H1 (cell line): Measurements from ENCODE around the gene UBXN4. TPM values are rescaled to one million over a fixed set of nuclear protein-coding genes. Genes with fewer than 3 reads are reported as not detected.

Source experiments
- CTCF ChIA-PET: fragments of 300-600 bp; sonication (Branson Sonifier 250); formaldehyde crosslinking; loops from one replicate; lab custom pipeline; 2021; ENCODE audit not compliant: partially characterized antibody; lab: Charles Lee
- POLR2A ChIA-PET: fragments of 300-600 bp; sonication (Branson Sonifier 250); formaldehyde crosslinking; loops from one replicate; lab custom pipeline; 2021; ENCODE audit warnings: inconsistent platforms; ENCODE audit not compliant: partially characterized antibody; lab: Charles Lee
- DNase-seq, 2 experiments: peaks; one replicate each; pipeline versions ENCODE4 v3.0.0 to v3.0.0-alpha.2; 2010 to 2022; ENCODE audit warnings: low spot score in 2 of 2, low read depth in 1 of 2, mixed read lengths in 1 of 2
- FAIRE-seq: peaks from 2 replicates; lab custom pipeline; 2011; peaks lifted over from hg19 to GRCh38; lab: Jason Lieb, UNC
- H2AFZ ChIP-seq: 2 replicates; pipeline ENCODE4 v1.8.1; 2012; ENCODE audit warnings: low read length, inconsistent platforms
- H2AK5ac ChIP-seq: 2 replicates; pipeline ENCODE4 v1.6.1; 2013; ENCODE audit warnings: low read depth, low read length
- H2BK120ac ChIP-seq: replicated peaks from 2 replicates; pipeline ENCODE3; 2013; ENCODE audit warnings: low read depth, low read length, inconsistent platforms
- H2BK12ac ChIP-seq: 2 replicates; pipeline ENCODE4 v1.6.1; 2013; ENCODE audit warnings: low read depth, low read length
- H2BK15ac ChIP-seq: 2 replicates; pipeline ENCODE4 v1.6.1; 2013; ENCODE audit warnings: low read length
- H2BK20ac ChIP-seq: 2 replicates; pipeline ENCODE4 v1.6.1; 2013; ENCODE audit warnings: low read length
- H2BK5ac ChIP-seq: 2 replicates; pipeline ENCODE4 v1.6.1; 2013; ENCODE audit warnings: low read depth, low read length
- H3K14ac ChIP-seq: 2 replicates; pipeline ENCODE4 v1.6.1; 2013; ENCODE audit warnings: inconsistent platforms; ENCODE audit not compliant: insufficient read length
- H3K18ac ChIP-seq: 2 replicates; pipeline ENCODE4 v1.6.1; 2013; ENCODE audit warnings: low read length; ENCODE audit errors: extremely low read depth
- H3K23ac ChIP-seq: 2 replicates; pipeline ENCODE4 v1.6.1; 2013; ENCODE audit warnings: inconsistent platforms; ENCODE audit not compliant: insufficient read length
- H3K23me2 ChIP-seq: 2 replicates; pipeline ENCODE4 v1.6.1; 2013; ENCODE audit warnings: low read depth, low read length
- H3K27ac ChIP-seq: 2 replicates; pipeline ENCODE4 v1.6.1; 2011; ENCODE audit warnings: low read depth, low read length, inconsistent platforms
- H3K27me3 ChIP-seq, 4 experiments: replicated peaks in 1 of 4; 1 replicate in 1 of 4; 2 replicates in 3 of 4; pipeline versions ENCODE4 v1.6.1 to v1.8.1; 2011 to 2013; ENCODE audit warnings: low read length in 3 of 4, mild to moderate bottlenecking in 3 of 4, inconsistent platforms in 2 of 4, mixed read lengths in 2 of 4, moderate library complexity in 1 of 4; ENCODE audit not compliant: control insufficient read depth in 3 of 4, insufficient read depth in 3 of 4; ENCODE audit errors: extremely low read depth in 1 of 4
- H3K36me3 ChIP-seq, 4 experiments: 2 replicates each; pipeline versions ENCODE4 v1.6.1 to v1.8.1; 2011 to 2013; ENCODE audit warnings: mild to moderate bottlenecking in 4 of 4, low read length in 3 of 4, moderate library complexity in 2 of 4, control low read depth in 1 of 4, inconsistent platforms in 1 of 4; ENCODE audit not compliant: insufficient read depth in 4 of 4, control insufficient read depth in 2 of 4
- H3K4ac ChIP-seq: replicated peaks from 2 replicates; pipeline ENCODE3; 2013; ENCODE audit warnings: low read length, low read depth, mixed read lengths, inconsistent platforms; ENCODE audit not compliant: insufficient read length
- H3K4me1 ChIP-seq, 4 experiments: replicated peaks in 1 of 4; 1 replicate in 1 of 4; 2 replicates in 3 of 4; pipeline versions ENCODE4 v1.6.1 to v1.8.1; 2011 to 2013; ENCODE audit warnings: low read length in 3 of 4, inconsistent platforms in 2 of 4, mixed read lengths in 1 of 4; ENCODE audit not compliant: insufficient read depth in 4 of 4, control insufficient read depth in 3 of 4
- H3K4me2 ChIP-seq, 2 experiments: 2 replicates each; pipeline versions ENCODE4 v1.6.1 to v1.8.1; 2011 to 2013; ENCODE audit warnings: low read depth in 2 of 2, low read length in 2 of 2, control low read depth in 1 of 2, inconsistent platforms in 1 of 2, mild to moderate bottlenecking in 1 of 2; ENCODE audit not compliant: insufficient read depth in 1 of 2
- H3K4me3 ChIP-seq, 4 experiments: fragments of 200-600, 300-600 bp in 1 of 4; sonication (generic), shearing (Covaris generic), sonication (Bioruptor Twin) in 1 of 4; 2 replicates each; pipeline versions ENCODE4 v1.5.1 to v1.8.1; 2011 to 2016; ENCODE audit warnings: low read length in 4 of 4, low read depth in 3 of 4, control low read depth in 2 of 4, inconsistent platforms in 2 of 4, mild to moderate bottlenecking in 2 of 4, mixed read lengths in 1 of 4, moderate library complexity in 1 of 4; ENCODE audit not compliant: insufficient read depth in 2 of 4; ENCODE audit errors: extremely low read depth in 1 of 4
- H3K56ac ChIP-seq: replicated peaks from 2 replicates; pipeline ENCODE3; 2013; ENCODE audit warnings: low read depth, mild to moderate bottlenecking, mixed read lengths, low read length, inconsistent platforms; ENCODE audit not compliant: insufficient read length
- H3K79me1 ChIP-seq: 2 replicates; pipeline ENCODE4 v1.6.1; 2013; ENCODE audit warnings: low read depth, low read length, control low read depth
- H3K79me2 ChIP-seq, 2 experiments: 2 replicates each; pipeline versions ENCODE4 v1.6.1 to v1.8.1; 2012 to 2013; ENCODE audit warnings: low read length in 2 of 2, mild to moderate bottlenecking in 2 of 2, inconsistent platforms in 1 of 2; ENCODE audit not compliant: insufficient read depth in 2 of 2, control insufficient read depth in 1 of 2
- H3K9ac ChIP-seq, 4 experiments: replicated peaks in 1 of 4; 1 replicate in 1 of 4; 2 replicates in 3 of 4; pipeline versions ENCODE4 v1.6.1 to v1.8.1; 2011 to 2013; ENCODE audit warnings: low read depth in 3 of 4, low read length in 3 of 4, control low read depth in 2 of 4, mild to moderate bottlenecking in 2 of 4, moderate library complexity in 2 of 4, inconsistent platforms in 1 of 4; ENCODE audit errors: extremely low read depth in 1 of 4
- H3K9me3 ChIP-seq, 2 experiments: 2 replicates each; pipeline versions ENCODE4 v1.6.1 to v1.8.1; 2012 to 2013; ENCODE audit warnings: mild to moderate bottlenecking in 2 of 2, moderate library complexity in 2 of 2, control low read depth in 1 of 2, inconsistent platforms in 1 of 2, low read depth in 1 of 2, low read length in 1 of 2, mixed read lengths in 1 of 2; ENCODE audit not compliant: insufficient read depth in 2 of 2
- H4K20me1 ChIP-seq, 2 experiments: replicated peaks in 1 of 2; 2 replicates each; pipeline versions ENCODE3 to v1.8.1; 2011 to 2013; ENCODE audit warnings: inconsistent platforms in 2 of 2, low read length in 2 of 2, mild to moderate bottlenecking in 1 of 2; ENCODE audit not compliant: insufficient read depth in 2 of 2, control insufficient read depth in 1 of 2
- H4K5ac ChIP-seq: 2 replicates; pipeline ENCODE4 v1.6.1; 2013; ENCODE audit warnings: low read length, low read depth, mixed read lengths, inconsistent platforms; ENCODE audit not compliant: insufficient read length
- H4K8ac ChIP-seq: 2 replicates; pipeline ENCODE4 v1.8.0; 2013; ENCODE audit warnings: mild to moderate bottlenecking, moderate library complexity, low read length, inconsistent platforms; ENCODE audit not compliant: insufficient read depth; ENCODE audit errors: extremely low read depth
- H4K91ac ChIP-seq: replicated peaks from 2 replicates; pipeline ENCODE3; 2013; ENCODE audit warnings: low read length, mixed read lengths, inconsistent platforms; ENCODE audit not compliant: insufficient read length
- ATF3 ChIP-seq: IDR thresholded peaks from 2 replicates; pipeline ENCODE4 v1.6.1; 2011; ENCODE audit warnings: low read depth, mild to moderate bottlenecking, low read length; ENCODE audit not compliant: insufficient read depth
- BRCA1 ChIP-seq: IDR thresholded peaks from 2 replicates; pipeline ENCODE4 v1.6.1; 2012; ENCODE audit warnings: low read depth, low read length, improper control_type of control experiment
- CBX5 ChIP-seq: fragments of 300-800, 300-1000 bp; sonication (generic); IDR thresholded peaks from 2 replicates; pipeline ENCODE4 v1.7.1; 2016; ENCODE audit warnings: antibody characterized with exemption, low read length, low read depth
- CBX8 ChIP-seq: fragments of 300-800, 300-1000 bp; sonication (generic); IDR thresholded peaks from 2 replicates; pipeline ENCODE4 v1.7.1; 2016; ENCODE audit warnings: low read depth, low read length, borderline replicate concordance
- CHD1 ChIP-seq: IDR thresholded peaks from 2 replicates; pipeline ENCODE4 v1.6.1; 2012; ENCODE audit warnings: low read depth, low read length, improper control_type of control experiment
- E2F6 ChIP-seq: IDR thresholded peaks from 2 replicates; pipeline ENCODE4 v1.6.1; 2012; ENCODE audit warnings: inconsistent platforms
- GABPA ChIP-seq: IDR thresholded peaks from 2 replicates; pipeline ENCODE4 v1.6.1; 2011; ENCODE audit warnings: mild to moderate bottlenecking, low read length, moderate library complexity, borderline replicate concordance; ENCODE audit not compliant: insufficient read depth
- KDM4A ChIP-seq: IDR thresholded peaks from one replicate; pipeline ENCODE4 v1.7.1; 2012; ENCODE audit warnings: low read depth, mild to moderate bottlenecking, moderate library complexity, low read length, inconsistent platforms; ENCODE audit not compliant: severe bottlenecking
- RFX5 ChIP-seq: IDR thresholded peaks from 2 replicates; pipeline ENCODE4 v1.6.1; 2011; ENCODE audit warnings: low read depth, low read length, improper control_type of control experiment, borderline replicate concordance
- SUZ12 ChIP-seq: fragments of 200-600 bp; sonication (generic); IDR thresholded peaks from 2 replicates; pipeline ENCODE4 v1.6.1; 2012; ENCODE audit warnings: mild to moderate bottlenecking, inconsistent platforms, low read length, moderate library complexity, mixed read lengths
- YY1 ChIP-seq: IDR thresholded peaks from 2 replicates; pipeline ENCODE4 v1.6.1; 2011; ENCODE audit warnings: low read depth, mild to moderate bottlenecking, low read length
- WGBS, 2 experiments: shearing (Covaris generic) in 1 of 2; methylation state at CpG; one replicate each; pipeline versions ENCODE4 v1.1.6 to v1.1.7; 2013 to 2015; ENCODE audit warnings: low lambda C conversion rate in 2 of 2, mixed read lengths in 2 of 2, inconsistent platforms in 1 of 2, low coverage in 1 of 2, missing lambda C conversion rate in 1 of 2; ENCODE audit not compliant: insufficient replicate concordance in 2 of 2, insufficient coverage in 1 of 2, insufficient read length in 1 of 2; ENCODE audit errors: extremely low coverage in 1 of 2, missing lambda C conversion rate in 1 of 2; 5-methylcytosine and 5-hydroxymethylcytosine counted together
- polyA plus RNA-seq, 7 experiments: library from polyadenylated mRNA; depleted of rRNA in 3 of 7; stranded (reverse) in 5 of 7; unstranded in 2 of 7; fragments of >200 nt in 5 of 7; fragments of 200-250 nt in 2 of 7; gene quantifications; 1 replicate in 5 of 7; 2 replicates in 1 of 7; 4 replicates in 1 of 7; pipeline versions ENCODE4 v1.2.1 to v1.2.3, GENCODE V29; 2011 to 2013; ENCODE audit warnings: missing spikeins in 2 of 7, mixed read lengths in 2 of 7
- total RNA-seq: library from RNA; stranded (reverse); fragmentation: NEBNext Ultra II Directional; extraction: Animal tissue kit (Norgen Biotek cat#: 25700); gene quantifications from 2 replicates; pipeline ENCODE4 v1.2.1, GENCODE V29; 2021
- TF ChIP-seq, protein P1 (sequence below): IDR thresholded peaks from 2 replicates; pipeline ENCODE4 v1.6.1; 2011; ENCODE audit warnings: low read length, improper control_type of control experiment

The UBXN4 gene
- total and polyA plus RNA-seq, 2 of the 8 experiments (the other 6 are each of a cell fraction or from before 2014, with no cell fraction given), result 20.1 to 64.2 TPM

- no peak overlapping the region for H3K4me2 ChIP-seq
- no peak overlapping the region for H4K91ac ChIP-seq
- H4K5ac ChIP-seq, result no peak overlapping the region
- no peaks in the 10 kb centered on the region for H4K20me1 ChIP-seq
- no peak overlapping the region for H3K9ac ChIP-seq
- no peaks in the 10 kb centered on the region for H3K79me1 ChIP-seq
- no peak overlapping the region for H2AK5ac ChIP-seq
- H3K4me1 ChIP-seq, result no peaks in the 10 kb centered on the region
- FAIRE-seq (no peak), DNase-seq (no peak)
- H3K4me3 ChIP-seq, result no peak overlapping the region
- H2BK20ac ChIP-seq, result no peak overlapping the region
- no peaks in the 10 kb centered on the region for H3K27me3 ChIP-seq
- H3K36me3 ChIP-seq, result no peaks in the 10 kb centered on the region
- no peak overlapping the region for H2BK12ac ChIP-seq
- no peak overlapping the region for H3K27ac ChIP-seq
- no peak overlapping the region for H3K18ac ChIP-seq
- no peaks in the 10 kb centered on the region for H3K23me2 ChIP-seq
- ChIA-PET POLR2A (no interaction called here), CTCF (interaction anchor here (0.5 kb wide), 2 partner anchors 8 to 16 kb away, joined by 3 read pairs; partner anchors contain the start of gene UBXN4)
- no peak overlapping the region for H2BK120ac ChIP-seq
- no peak overlapping the region for H3K56ac ChIP-seq
- H3K14ac ChIP-seq, result no peak overlapping the region
- no peak overlapping the region for H3K4ac ChIP-seq
- H2BK5ac ChIP-seq, result no peak overlapping the region
- H3K9me3 ChIP-seq, result no peaks in the 10 kb centered on the region; a peak in 1 of 4 replicates
- H2BK15ac ChIP-seq, result no peak overlapping the region
- no peak overlapping the region for H4K8ac ChIP-seq
- H3K23ac ChIP-seq, result no peak overlapping the region
- no peaks in the 10 kb centered on the region for H3K79me2 ChIP-seq
- WGBS, 2 experiments, result 94% methylated on average over 2 of the region's 2 CpGs; no CpG with 5 or more reads in 1 of the 2 experiments
- peak overlapping the region; percentile 72 for H2AFZ ChIP-seq
- TF ChIP-seq GABPA, result no peak
- no peak for TF ChIP-seq E2F6
- TF ChIP-seq SUZ12, result no peak
- TF ChIP-seq, protein P1, sequence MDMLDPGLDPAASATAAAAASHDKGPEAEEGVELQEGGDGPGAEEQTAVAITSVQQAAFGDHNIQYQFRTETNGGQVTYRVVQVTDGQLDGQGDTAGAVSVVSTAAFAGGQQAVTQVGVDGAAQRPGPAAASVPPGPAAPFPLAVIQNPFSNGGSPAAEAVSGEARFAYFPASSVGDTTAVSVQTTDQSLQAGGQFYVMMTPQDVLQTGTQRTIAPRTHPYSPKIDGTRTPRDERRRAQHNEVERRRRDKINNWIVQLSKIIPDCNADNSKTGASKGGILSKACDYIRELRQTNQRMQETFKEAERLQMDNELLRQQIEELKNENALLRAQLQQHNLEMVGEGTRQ, result no peak
- no peak for TF ChIP-seq CBX8
- no peak for TF ChIP-seq RFX5
- no peak for TF ChIP-seq YY1
- no peak for TF ChIP-seq KDM4A
- TF ChIP-seq CHD1, result no peak
- no peak for TF ChIP-seq ATF3
- no peak for TF ChIP-seq CBX5
- TF ChIP-seq BRCA1, result no peak
Measured at GRCh38 chr2:135733045-135733444, 8.6 kb upstream of the UBXN4 start.
